ENCODE results near the gene CLIC1.

CLIC1 gene

DNA sequence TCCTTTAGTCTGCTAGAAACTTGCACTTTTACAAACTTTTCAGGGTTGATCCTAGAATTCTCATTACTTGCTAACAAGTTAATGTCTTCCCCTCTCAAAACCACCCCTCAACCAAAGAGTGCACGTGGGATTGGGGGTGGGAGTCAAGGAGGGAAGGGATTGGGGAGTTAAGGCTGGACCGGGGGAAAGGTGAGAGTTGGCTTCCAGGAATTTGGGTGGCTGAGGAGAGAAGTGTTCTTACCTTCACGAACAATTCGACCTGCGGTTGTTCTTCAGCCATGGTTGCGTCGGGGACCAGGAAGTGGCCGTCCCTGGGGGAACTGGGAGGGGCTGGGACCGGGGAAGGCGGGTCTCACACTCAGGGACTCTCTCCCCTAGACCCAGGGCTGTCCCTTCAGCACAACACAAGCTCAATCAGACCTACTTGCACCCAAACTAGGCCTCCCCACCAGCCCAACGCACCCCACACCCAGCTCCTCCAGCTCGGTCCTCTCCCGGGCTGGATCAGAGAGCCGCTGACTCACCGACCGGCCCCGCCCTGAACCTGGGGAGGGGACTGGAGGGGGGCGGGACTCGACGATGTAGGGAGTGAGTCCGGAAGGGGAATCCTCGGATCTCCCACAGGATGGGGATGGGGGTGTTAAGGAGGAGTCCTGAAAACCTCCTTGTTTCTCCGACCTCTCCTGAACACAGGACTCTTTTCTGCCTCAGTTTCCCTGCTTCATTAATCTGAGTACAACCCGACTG, at the start of gene CLIC1:
TSS of gene CLIC1 (minus strand) at position 510 of the 747 bp plus-strand sequence. CDS start at position 280, 230 bp downstream.
- DNase-seq, result peak; percentile 88

GRCh38 chr6:31785475-31785874, 49.1 kb upstream of the CLIC1 start:
- no peak for DNase-seq

- no peak for DNase-seq
Observed at GRCh38 chr6:31784098-31784925, 48.0 kb upstream of the CLIC1 start.

DNA sequence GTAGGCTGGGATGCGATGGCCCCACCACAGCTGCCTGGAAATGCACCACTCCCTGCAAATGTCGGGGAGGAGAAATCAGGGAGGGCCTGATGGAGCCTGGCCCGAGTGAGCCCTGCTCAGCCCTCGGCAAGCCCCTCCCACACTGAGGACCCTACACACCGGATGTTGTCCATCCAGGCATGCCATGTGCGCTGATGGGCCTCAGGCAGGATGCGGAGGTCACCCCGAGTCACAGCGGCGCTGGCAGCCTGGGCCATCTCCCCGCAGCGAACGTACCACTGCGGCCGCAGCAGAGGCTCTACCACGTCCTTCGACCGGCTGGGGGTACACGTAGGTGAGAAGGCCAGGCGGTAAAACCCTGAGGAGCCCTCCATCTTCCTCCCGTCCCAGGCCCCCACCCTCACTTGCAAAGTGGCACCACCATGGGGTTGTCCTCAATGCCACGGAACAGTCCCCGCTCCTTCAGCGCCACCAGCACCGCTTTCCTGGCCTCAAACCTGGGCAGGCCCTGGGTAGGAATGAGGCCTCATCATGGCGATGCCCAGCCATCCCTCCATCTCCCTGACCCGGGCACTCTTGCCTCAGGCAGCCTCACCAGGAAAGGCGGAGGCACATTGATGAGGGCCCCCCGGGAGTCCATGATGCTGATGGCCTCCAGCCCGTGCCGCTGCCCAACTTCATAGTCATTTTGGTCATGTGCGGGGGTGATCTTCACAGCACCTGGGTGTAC, 46.0 kb upstream of the CLIC1 start:
- DNase-seq, result no peak

DNA sequence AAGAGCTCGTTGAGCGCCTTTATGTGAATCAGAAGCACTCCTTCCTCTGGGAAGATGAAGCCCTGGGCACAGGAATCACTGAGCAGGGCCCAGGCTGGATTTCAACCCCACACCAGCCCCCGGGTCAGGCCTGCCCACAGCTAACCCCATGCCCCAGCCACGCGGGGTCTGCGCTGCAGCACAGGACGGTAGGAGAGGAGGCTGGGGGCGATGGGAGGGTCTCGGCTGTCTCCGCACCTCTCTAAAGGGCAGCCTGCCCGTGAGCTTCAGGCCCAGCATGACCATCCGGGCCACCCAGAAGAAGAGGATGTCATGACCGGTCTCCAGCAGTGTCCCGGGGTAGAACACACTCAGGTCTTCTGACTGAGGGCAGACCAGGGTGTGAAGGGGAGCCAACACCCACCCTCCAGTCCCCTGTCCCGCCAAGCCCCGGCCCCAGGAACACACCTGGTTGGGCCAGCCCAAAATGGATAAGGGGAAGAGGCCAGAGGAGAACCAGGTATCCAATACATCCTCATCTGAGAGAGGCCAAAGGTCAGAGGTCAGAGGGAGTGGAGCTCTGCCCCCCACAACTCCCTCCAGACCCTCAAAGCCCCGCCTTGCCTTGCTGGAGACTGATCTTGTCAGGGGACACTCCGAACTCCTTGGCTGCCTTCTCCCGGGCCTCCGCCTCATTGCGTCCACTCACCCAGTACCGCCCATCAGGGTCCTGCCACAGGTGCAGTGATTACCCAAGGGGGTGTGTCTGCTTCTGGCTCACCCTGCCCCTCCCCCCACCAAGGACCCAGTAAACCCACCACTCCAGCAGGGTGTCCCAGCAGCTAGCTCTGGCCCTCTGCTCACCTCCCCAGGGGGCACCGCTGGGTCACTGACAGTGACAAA, 45.2 kb upstream of the CLIC1 start:
- DNase-seq, result no peak

- no peak for DNase-seq
Observed at GRCh38 chr6:31780507-31781243, 44.3 kb upstream of the CLIC1 start.

GRCh38 chr6:31779908-31780307, 43.6 kb upstream of the CLIC1 start:
- no peak for DNase-seq

DNA sequence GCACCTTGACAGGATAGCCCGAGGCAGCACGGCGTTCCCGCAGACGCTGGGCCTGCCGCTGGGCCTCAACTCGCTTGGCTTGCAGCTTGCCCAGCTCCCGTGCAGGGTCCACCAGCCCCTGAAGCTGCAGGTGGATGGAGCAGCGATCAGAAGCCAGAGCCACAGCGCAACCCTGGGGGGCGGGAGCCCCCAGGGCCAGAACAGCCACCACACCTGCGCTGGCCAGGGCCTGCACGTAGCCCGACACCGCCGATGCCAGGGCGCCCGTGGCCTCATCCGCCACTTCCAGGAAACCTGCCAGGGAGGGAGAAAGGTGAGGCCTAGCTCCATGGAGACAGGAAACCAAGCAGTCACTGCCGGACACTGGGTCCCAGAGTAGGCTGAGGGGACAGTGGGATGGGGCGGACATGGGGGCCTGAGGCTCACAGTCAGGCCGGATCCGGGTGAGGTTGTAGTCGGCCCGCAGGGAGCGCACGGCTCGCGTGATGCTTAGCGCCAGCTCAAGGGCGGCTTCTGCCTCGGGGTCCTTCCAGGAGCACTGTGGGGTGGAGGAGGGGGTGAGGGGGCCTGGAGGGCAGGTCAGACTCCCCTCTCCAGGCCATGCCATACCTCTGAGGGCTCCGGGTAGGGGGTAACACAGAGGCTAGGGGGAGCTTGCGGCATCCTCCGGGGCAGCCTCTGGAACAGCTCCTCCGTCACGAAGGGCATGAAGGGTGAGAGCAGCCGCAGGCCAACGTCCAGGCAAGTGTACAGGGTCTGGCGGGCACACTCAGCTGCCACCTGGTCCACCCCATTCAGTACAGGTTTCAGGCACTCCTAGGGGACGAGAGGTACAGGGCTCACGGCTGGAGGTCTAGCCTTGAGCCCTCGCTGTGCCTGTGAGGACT, 42.9 kb upstream of the CLIC1 start:
- no peak for DNase-seq

DNA sequence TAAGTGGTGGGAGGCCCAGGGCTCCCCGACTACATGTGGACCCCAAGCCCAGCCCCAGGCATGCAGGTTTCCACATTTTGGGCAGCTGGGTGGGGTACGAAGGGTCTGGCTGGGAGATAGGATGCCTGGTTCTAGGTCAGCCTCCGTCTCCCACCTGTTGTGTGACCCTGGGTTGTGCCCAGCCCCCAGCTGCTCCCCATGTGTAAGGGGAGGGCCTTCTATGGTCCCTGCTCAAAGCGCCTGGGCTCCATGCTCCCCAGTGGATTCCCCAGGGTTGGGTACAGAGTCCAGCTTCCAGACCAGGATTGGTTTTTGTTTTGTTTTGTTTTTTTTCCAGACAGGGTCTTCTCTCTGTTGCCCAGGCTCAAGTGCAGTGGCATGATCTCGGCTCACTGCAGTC, 41.9 kb upstream of the CLIC1 start:
- DNase-seq, result no peak

GRCh38 chr6:31777667-31778050, 41.3 kb upstream of the CLIC1 start:
- no peak for DNase-seq

DNA sequence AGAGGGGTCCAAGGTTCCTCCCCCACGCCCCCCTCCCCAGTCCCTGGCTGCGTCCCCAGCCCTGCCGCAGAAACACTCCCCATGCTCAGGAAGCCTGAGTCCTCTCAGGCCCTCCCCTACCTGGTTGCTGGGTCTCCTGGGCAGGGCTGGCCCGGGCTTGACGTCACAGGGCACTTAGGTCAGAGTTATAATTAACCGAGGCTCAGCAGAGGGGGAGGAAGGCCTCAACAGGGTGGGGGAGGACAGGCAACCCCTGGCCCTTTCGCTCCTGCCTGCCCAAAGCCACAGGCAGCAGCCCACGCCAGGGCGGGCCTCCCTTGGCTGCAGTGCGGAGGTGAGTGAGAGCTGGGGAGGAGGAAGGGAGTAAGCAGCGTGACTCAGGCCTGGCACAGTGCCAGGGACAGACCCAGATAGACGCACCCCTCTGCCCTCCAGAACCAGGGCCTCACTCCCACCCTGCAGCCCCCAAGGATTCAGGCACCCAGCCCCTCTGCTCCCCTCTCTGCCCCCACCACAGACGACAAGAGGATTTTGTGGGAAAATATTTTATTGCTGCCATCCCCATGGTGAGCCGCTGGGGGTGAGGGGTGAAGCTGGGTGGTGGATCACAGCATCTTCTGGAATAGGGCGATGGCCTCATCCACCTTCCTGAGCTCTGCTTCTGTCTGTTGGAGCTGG, 40.8 kb upstream of the CLIC1 start, which contains the start of gene VWA7:
TSS of gene VWA7 (minus strand) at position 340 of the 678 bp plus-strand sequence. CDS start 549 bp downstream, outside the sequence.
- DNase-seq, result peak; percentile 83

DNA sequence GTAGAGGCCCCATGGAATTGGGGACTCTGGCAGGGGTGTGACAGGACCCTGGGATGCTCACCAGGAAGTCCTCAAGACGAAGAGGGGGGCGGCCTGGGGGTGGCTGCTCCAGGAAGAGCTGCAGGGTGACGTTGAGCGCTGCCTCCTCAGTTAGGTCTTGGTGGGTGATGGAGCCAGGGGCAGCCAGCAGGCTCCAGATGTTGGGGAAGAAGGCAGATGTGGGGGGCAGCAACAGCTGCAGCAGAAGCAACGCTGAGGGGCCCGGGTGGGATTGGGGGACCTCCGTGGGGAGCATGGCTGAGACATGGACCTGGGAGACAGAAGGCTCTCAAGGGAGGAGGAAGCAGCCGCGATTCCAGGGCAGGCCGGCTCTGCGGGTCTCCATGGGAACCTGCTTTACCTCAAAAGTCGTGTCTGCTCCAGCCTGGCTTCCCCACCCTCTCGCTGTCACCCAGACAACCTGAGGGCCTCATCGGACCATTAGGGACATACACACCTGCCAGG, 40.2 kb upstream of the CLIC1 start:
- DNase-seq, result no peak

DNA sequence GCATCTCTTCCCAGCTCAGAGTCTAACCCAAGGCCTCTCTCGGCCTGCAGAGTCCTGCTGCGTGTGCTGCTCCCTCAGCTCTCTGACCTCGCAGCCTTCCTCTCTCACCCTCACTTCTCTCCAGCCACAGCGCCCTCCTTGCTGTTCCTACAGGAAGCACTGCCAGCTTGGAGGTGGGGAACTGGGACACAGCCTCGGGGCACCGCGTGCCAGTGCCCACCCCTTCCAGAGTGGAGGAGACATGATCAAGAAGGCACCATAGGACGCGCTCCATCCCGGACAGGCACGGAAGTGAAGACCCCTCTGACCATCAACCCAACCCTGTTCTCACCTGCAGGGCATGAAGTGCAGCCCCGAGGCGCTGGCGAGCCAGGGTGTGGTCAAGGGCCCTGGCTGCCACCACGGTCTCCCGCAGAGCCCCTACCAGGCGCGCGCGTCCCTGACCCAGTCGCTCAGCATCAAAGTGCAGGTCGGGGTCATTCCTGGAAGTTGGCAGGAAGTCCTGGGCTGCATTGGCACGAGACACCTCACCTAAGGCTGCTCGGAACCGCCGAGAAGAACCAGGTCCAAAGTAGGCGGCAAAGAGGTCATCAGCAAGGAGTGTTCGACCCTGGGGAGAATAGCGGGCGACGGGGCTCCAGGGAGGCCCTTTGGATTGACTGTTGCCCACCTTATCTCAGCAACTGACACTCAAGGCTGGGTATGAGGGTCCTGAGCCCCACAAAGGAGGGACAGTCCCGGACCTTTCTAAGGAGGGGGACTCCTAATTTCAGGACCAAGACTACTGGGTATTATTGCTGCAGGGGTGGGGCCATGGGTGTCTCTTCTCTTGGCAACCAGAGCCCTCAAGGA, 39.5 kb upstream of the CLIC1 start:
- DNase-seq, result no peak

- DNase-seq, result no peak
Observed at GRCh38 chr6:31775184-31775583, 38.9 kb upstream of the CLIC1 start.

- DNase-seq, result peak; percentile 36
Observed at GRCh38 chr6:31771992-31772358, 35.6 kb upstream of the CLIC1 start.

DNA sequence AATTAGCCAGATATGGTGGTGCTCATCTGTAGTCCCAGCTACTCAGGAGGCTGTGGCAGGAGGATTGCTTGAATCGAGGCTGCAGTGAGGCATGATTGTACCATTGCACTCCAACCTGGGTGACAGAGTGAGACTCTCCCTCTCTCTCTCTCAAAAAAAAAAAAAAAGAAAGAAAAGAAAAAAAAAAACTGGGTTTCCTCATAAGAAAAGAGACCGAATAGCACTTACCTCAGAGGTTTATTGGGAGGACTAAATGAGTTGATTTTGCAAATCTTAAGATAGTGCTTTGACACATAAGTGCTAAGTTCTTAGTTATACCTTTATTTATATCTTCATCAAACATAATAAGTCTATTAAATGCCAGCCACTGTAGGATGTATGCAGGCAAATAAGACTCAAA, 34.5 kb upstream of the CLIC1 start:
- DNase-seq, result no peak

DNA sequence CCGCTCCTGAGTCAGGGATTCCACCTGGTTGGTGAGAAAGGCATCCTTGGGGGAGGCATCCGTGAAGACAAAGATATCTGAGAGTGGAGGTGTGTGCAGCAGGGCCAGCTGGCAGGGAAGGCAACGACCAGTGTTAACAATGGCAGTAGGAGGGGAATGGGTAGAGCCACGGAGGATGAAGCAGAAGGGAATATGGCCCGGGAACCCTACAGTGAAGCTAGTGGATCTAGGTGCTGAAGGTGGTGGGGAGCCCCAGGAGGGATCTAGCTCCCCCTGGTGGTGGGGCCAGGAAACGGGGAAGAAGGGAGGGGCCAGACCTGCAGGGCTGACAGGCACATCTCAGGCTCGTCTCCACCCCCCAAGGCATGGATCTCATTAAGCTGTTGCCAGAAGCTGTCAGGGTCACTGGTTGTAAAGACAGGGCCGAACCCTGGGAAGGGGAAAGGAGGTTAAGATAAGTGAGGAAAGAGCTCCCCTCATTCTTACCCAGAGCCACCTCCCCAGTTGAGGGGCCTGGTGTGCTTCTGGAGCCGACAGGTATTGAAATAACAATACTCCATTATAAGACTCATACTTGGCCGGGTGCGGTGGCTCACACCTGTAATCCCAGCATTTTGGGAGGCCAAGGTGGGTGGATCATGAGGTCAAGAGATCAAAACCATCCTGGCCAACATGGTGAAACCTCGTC, 33.5 kb upstream of the CLIC1 start:
- peak; percentile 91 for DNase-seq
